Muscle layer of duodenum (tissue), 2 donors: ENCODE results near the gene TBC1D22A.

Source experiments
- H3K27ac ChIP-seq: one replicate; pipeline ENCODE4 v1.7.0; 2013; ENCODE audit warnings: mild to moderate bottlenecking, low read length
- H3K27me3 ChIP-seq: one replicate; pipeline ENCODE4 v1.7.0; 2013; ENCODE audit warnings: low read depth, mild to moderate bottlenecking, control low read depth, low read length
- H3K36me3 ChIP-seq, 2 donors: one replicate each; pipeline ENCODE4 v1.7.0; 2013; ENCODE audit warnings: low read length in 2 of 2, control low read depth in 1 of 2, mild to moderate bottlenecking in 1 of 2; ENCODE audit not compliant: insufficient read depth in 2 of 2, control insufficient read depth in 1 of 2
- H3K4me1 ChIP-seq, 2 donors: one replicate each; pipeline ENCODE4 v1.7.0; 2013; ENCODE audit warnings: low read length in 2 of 2, mild to moderate bottlenecking in 2 of 2, control low read depth in 1 of 2, moderate library complexity in 1 of 2; ENCODE audit not compliant: insufficient read depth in 2 of 2, control insufficient read depth in 1 of 2
- H3K4me3 ChIP-seq, 2 donors: one replicate each; pipeline ENCODE4 v1.7.0; 2013; ENCODE audit warnings: low read length in 2 of 2, low read depth in 1 of 2, mild to moderate bottlenecking in 1 of 2
- H3K9me3 ChIP-seq, 2 donors: one replicate each; pipeline ENCODE4 v1.7.0; 2013; ENCODE audit warnings: low read length in 2 of 2, control low read depth in 1 of 2, mild to moderate bottlenecking in 1 of 2; ENCODE audit not compliant: control insufficient read depth in 1 of 2
- donor health status: healthy.

Gene TBC1D22A

DNA sequence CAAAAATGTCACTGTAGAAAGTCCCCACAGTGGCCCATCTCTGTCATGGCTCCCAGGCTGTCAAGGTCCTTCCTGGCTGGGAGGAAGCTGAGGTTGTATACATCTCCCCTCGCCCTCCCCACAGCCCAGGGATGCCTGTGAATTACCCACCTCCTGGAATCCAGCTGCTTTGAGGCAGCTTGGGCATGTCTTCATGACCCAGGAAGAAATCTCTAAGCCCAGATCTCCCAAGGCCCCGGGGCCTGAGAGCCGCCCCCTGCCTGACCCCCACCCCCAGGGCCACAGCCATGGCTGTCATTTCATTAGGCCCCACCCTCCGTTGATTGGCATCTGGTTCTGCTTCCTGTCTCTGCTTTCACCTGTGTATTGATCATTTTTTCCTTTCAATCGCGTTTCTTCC, 207.5 kb downstream of the TBC1D22A start:
- H3K4me1 ChIP-seq = peaks cover 6 to 7% of the 10 kb centered on the region in 2 donors
- H3K27ac ChIP-seq = no peak overlapping the region
- H3K9me3 ChIP-seq = no peaks in the 10 kb centered on the region
- peaks cover 5 to 11% of the 10 kb centered on the region in 2 donors for H3K36me3 ChIP-seq
- H3K4me3 ChIP-seq = no peak overlapping the region
- H3K27me3 ChIP-seq = no peaks in the 10 kb centered on the region

- Histone ChIP-seq H3K27ac (no peak overlapping the region), H3K4me3 (no peak overlapping the region), H3K27me3 (no peaks in the 10 kb centered on the region), H3K4me1 (peaks cover 6 to 7% of the 10 kb centered on the region in 2 donors), H3K36me3 (peaks cover 9 to 15% of the 10 kb centered on the region in 2 donors), H3K9me3 (no peaks in the 10 kb centered on the region)
Measured at GRCh38 chr22:46970411-46971098, 208.1 kb downstream of the TBC1D22A start.

GRCh38 chr22:46971099-46971763, 208.8 kb downstream of the TBC1D22A start:
- Histone ChIP-seq H3K27me3 (no peaks in the 10 kb centered on the region), H3K9me3 (no peaks in the 10 kb centered on the region), H3K4me3 (no peak overlapping the region), H3K36me3 (peaks cover 9 to 18% of the 10 kb centered on the region in 2 donors), H3K27ac (no peak overlapping the region), H3K4me1 (peaks cover 6 to 7% of the 10 kb centered on the region in 2 donors)

DNA sequence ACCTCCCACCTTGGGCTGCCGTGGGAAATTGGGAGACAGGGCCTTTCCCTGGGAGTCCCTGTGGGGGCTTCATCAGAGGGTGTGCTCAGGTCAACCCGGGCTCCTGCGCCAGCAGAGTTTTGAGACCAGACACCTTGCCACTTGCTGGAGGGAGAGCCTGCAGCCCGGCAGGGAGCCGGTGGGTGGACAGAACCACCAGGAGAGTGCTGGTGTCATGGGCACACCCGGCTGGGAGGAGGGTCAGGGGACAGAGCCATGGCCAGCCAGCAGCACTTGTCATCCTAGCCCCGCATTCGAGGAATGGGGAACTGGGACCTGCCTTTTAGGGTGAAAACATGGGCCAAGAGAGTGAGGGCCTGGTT, 209.3 kb downstream of the TBC1D22A start:
- peaks cover 9 to 23% of the 10 kb centered on the region in 2 donors for H3K36me3 ChIP-seq

DNA sequence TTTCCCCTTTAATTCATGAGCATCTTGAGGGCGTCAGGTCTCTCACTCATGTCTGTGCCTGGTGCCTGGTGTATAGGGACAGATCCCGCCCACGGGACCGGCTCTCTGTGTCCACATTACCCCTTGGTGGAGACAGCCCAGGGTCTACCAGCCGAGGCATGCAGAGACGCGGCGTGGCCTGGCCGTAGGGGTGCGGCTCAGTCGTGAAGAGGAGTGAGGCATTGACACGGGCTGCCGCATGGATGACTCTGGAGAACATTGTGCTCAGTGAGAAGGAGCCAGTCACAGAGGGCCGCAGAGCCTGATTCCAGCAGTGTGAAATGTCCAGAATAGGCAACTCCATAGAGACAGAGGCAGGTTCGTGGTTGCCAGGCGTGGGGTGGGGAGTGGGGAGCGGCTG, 209.8 kb downstream of the TBC1D22A start:
- no peak overlapping the region for H3K27ac ChIP-seq
- H3K4me3 ChIP-seq = no peak overlapping the region
- peaks cover 6 to 7% of the 10 kb centered on the region in 2 donors for H3K4me1 ChIP-seq
- H3K9me3 ChIP-seq = no peaks in the 10 kb centered on the region
- H3K27me3 ChIP-seq = no peaks in the 10 kb centered on the region
- peaks cover 9 to 27% of the 10 kb centered on the region in 2 donors for H3K36me3 ChIP-seq

More for the DNA sequence above, 209.3 kb downstream of the TBC1D22A start:
- Histone ChIP-seq H3K4me1 (peaks cover 6 to 7% of the 10 kb centered on the region in 2 donors), H3K4me3 (no peak overlapping the region), H3K27me3 (no peaks in the 10 kb centered on the region), H3K27ac (no peak overlapping the region), H3K9me3 (no peaks in the 10 kb centered on the region)

- no peak overlapping the region for H3K4me3 ChIP-seq
- peaks cover 9 to 27% of the 10 kb centered on the region in 2 donors for H3K36me3 ChIP-seq
- no peaks in the 10 kb centered on the region for H3K9me3 ChIP-seq
- H3K27me3 ChIP-seq = no peaks in the 10 kb centered on the region
- peaks cover 6 to 7% of the 10 kb centered on the region in 2 donors for H3K4me1 ChIP-seq
- no peak overlapping the region for H3K27ac ChIP-seq
Measured at GRCh38 chr22:46972901-46973831, 210.7 kb downstream of the TBC1D22A start.

- Histone ChIP-seq H3K36me3 (peaks cover 9 to 27% of the 10 kb centered on the region in 2 donors), H3K4me1 (peaks cover 6 to 7% of the 10 kb centered on the region in 2 donors), H3K27ac (no peak overlapping the region), H3K9me3 (no peaks in the 10 kb centered on the region), H3K27me3 (no peaks in the 10 kb centered on the region), H3K4me3 (no peak overlapping the region)
Measured at GRCh38 chr22:46974077-46974476, 211.6 kb downstream of the TBC1D22A start.

- Histone ChIP-seq H3K4me3 (no peak overlapping the region), H3K4me1 (peaks cover 6 to 7% of the 10 kb centered on the region in 2 donors), H3K36me3 (peaks cover 9 to 34% of the 10 kb centered on the region in 2 donors), H3K27ac (no peak overlapping the region), H3K27me3 (no peaks in the 10 kb centered on the region), H3K9me3 (no peaks in the 10 kb centered on the region)
Measured at GRCh38 chr22:46974631-46975585, 212.5 kb downstream of the TBC1D22A start.

DNA sequence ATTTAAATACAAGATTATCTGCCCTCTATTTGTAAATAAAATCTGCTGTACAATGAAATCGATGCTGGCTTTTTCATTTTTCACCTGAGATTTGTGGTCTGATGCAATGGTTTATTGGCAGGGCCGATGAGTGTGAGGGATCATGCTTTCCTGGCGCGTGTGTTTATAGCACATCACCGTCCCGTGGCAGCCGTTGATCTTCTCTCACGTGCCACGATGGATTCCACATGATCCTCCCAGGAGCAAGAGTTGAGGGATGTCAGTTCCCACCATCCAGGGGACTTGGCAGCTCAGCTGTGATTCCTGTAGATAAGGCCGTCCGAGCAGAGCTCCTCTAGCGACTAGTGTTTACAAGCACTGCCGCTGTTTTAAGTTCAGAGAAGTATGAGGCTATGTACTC, 213.7 kb downstream of the TBC1D22A start:
- H3K4me1 ChIP-seq = peaks cover under 1 to 7% of the 10 kb centered on the region in 2 donors
- no peak overlapping the region for H3K27ac ChIP-seq
- no peaks in the 10 kb centered on the region for H3K9me3 ChIP-seq
- no peaks in the 10 kb centered on the region for H3K27me3 ChIP-seq
- no peak overlapping the region for H3K4me3 ChIP-seq
- peaks cover 9 to 34% of the 10 kb centered on the region in 2 donors for H3K36me3 ChIP-seq

DNA sequence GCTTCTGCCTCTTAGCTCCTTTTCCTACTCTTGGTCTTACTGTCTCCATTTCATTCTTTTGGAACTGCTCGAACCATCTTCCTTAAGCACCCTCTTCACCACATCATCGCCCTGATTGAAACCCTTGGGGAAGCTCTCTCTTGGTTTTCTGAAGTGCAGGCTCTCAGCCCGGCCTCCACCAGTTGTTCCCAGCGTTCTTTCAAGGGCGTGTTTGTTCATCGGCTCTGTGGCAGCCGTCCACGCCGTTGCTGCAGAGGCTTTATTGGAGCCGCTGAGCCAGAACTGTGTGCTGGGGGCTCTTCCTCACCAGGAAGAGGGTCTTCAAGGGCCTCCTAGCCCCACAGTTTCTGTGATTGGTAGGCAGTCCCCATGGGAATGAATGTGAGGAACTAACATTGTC, 214.1 kb downstream of the TBC1D22A start:
- Histone ChIP-seq H3K4me3 (no peak overlapping the region), H3K4me1 (peaks cover 0 to 4% of the 10 kb centered on the region in 2 donors), H3K27me3 (no peaks in the 10 kb centered on the region), H3K27ac (no peak overlapping the region), H3K36me3 (peaks cover 9 to 34% of the 10 kb centered on the region in 2 donors), H3K9me3 (no peaks in the 10 kb centered on the region)
